Measurements from ENCODE around the gene LRRFIP2.

- TF ChIP-seq, protein P1, sequence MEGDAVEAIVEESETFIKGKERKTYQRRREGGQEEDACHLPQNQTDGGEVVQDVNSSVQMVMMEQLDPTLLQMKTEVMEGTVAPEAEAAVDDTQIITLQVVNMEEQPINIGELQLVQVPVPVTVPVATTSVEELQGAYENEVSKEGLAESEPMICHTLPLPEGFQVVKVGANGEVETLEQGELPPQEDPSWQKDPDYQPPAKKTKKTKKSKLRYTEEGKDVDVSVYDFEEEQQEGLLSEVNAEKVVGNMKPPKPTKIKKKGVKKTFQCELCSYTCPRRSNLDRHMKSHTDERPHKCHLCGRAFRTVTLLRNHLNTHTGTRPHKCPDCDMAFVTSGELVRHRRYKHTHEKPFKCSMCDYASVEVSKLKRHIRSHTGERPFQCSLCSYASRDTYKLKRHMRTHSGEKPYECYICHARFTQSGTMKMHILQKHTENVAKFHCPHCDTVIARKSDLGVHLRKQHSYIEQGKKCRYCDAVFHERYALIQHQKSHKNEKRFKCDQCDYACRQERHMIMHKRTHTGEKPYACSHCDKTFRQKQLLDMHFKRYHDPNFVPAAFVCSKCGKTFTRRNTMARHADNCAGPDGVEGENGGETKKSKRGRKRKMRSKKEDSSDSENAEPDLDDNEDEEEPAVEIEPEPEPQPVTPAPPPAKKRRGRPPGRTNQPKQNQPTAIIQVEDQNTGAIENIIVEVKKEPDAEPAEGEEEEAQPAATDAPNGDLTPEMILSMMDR (conservative IDR thresholded peaks at IDR 0.05; ENCODE audit: low read depth, low read length), result no peak
- no peak for TF ChIP-seq EZH2 (IDR thresholded peaks at IDR 0.05; ENCODE audit: borderline replicate concordance, low read depth, low read length, poor library complexity, severe bottlenecking)
Measured at GRCh38 chr3:37118163-37118562, 56.2 kb downstream of the LRRFIP2 start.
